Esophagus muscularis mucosa (tissue), 4 donors: Measurements from ENCODE around the gene SLC39A7. TPM values are rescaled to one million over a fixed set of nuclear protein-coding genes. Genes with fewer than 3 reads are reported as not detected.

Experiments used
- DNase-seq: peaks from one replicate; pipeline ENCODE4 v3.0.0-alpha.2; 2017; ENCODE audit errors: extremely low spot score
- H3K27ac ChIP-seq, 4 donors: fragments of 200-600 bp; sonication (generic); replicated peaks in 1 of 4; 1 replicate in 3 of 4; 2 replicates in 1 of 4; pipeline ENCODE4 v1.5.1; 2016 to 2019; ENCODE audit warnings: mild to moderate bottlenecking in 1 of 4
- H3K27me3 ChIP-seq, 4 donors: fragments of 200-600 bp; sonication (generic); one replicate each; pipeline versions ENCODE4 v1.5.1 to v1.6.0; 2016 to 2019
- H3K36me3 ChIP-seq, 4 donors: fragments of 200-600 bp; sonication (generic); one replicate each; pipeline ENCODE4 v1.5.1; 2016 to 2019
- H3K4me1 ChIP-seq, 4 donors: fragments of 200-600 bp; sonication (generic); one replicate each; pipeline ENCODE4 v1.5.1; 2016 to 2019
- H3K4me3 ChIP-seq, 4 donors: fragments of 200-600 bp; sonication (generic); 1 replicate in 2 of 4; 2 replicates in 2 of 4; pipeline ENCODE4 v1.5.1; 2016 to 2019; ENCODE audit warnings: mild to moderate bottlenecking in 4 of 4, moderate library complexity in 1 of 4
- H3K9me3 ChIP-seq, 4 donors: fragments of 200-600 bp; sonication (generic); 1 replicate in 3 of 4; 2 replicates in 1 of 4; pipeline ENCODE4 v1.5.1; 2016 to 2019
- CTCF ChIP-seq, 3 experiments: fragments of 200-600 bp in 2 of 3; fragments of 450-650 bp in 1 of 3; sonication (generic) in 2 of 3; IDR thresholded peaks; one replicate each; pipeline ENCODE4 v1.5.1; 2017 to 2019; ENCODE audit warnings: antibody characterized with exemption in 3 of 3, mild to moderate bottlenecking in 2 of 3, moderate library complexity in 1 of 3
- EP300 ChIP-seq: sonication (generic); formaldehyde crosslinking; IDR thresholded peaks from one replicate; pipeline ENCODE4 v1.6.1; 2017; ENCODE audit warnings: antibody characterized with exemption
- POLR2A ChIP-seq: fragments of 450-650 bp; IDR thresholded peaks from one replicate; pipeline ENCODE4 v1.6.1; 2017; ENCODE audit warnings: antibody characterized with exemption, moderate library complexity, mild to moderate bottlenecking, low read depth
- POLR2AphosphoS5 ChIP-seq, 2 donors: sonication (generic); formaldehyde crosslinking; IDR thresholded peaks; one replicate each; pipeline ENCODE4 v1.6.1; 2017; ENCODE audit warnings: antibody characterized with exemption in 2 of 2
- WGBS: methylation state at CpG from one replicate; pipeline ENCODE4 v1.1.5; 2018; 5-methylcytosine and 5-hydroxymethylcytosine counted together
- intact Hi-C: fragments of 100-400 bp; cut with DNase I; formaldehyde crosslinking; loops from one replicate; pipeline ENCODE4 v1.15.1; 2023
- total RNA-seq, 4 donors: library from RNA; depleted of rRNA; stranded (reverse); fragments of >200 nt; gene quantifications; one replicate each; pipeline versions ENCODE4 v1.1.0 to v1.2.1, GENCODE V29; 2016

Gene SLC39A7
- total RNA-seq, 4 donors from 2014 or later: 43.6 to 80.1 (median 62.3) TPM

DNA sequence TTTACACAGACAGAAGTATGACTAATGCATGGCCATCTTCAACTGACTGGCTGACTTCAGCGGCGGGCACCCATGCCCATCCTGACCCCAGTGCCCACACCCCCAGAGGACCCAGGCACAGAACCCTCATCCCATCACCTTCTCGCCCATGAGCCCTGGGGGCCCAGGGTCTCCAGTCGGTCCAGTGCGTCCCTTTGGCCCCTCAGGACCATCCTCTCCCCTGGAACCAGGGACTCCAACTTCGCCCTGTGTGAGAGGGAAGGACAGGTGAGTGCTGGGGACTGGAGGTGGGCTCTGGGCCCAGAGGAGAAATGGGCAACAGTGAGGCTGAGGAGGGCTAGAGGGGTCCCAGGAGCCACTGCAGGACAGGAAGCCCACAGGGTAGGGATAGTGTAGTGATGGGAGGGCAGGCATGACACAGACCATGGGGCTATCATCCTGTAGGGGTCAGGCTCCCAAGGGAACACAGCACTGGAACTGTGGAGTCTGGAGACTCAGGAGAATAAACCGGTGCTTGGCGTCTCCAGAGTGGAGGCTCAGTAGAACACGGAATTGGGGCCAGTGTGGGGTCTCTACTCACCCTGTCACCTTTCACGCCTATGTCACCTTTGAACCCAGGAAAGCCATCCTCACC lies 25.1 kb upstream of the SLC39A7 start:
- DNase-seq: no peak
- H3K27me3 ChIP-seq: no peaks in the 10 kb centered on the region
- intact Hi-C loops: no loop called here
- no peak overlapping the region for H3K4me3 ChIP-seq
- H3K4me1 ChIP-seq: no peaks in the 10 kb centered on the region
- WGBS: 74% methylated on average over 10 of the region's 10 CpGs
- no peaks in the 10 kb centered on the region for H3K36me3 ChIP-seq
- H3K9me3 ChIP-seq: no peaks in the 10 kb centered on the region
- no peak overlapping the region for H3K27ac ChIP-seq
- TF ChIP-seq POLR2AphosphoS5 (IDR thresholded peaks at IDR 0.05) (no peak), POLR2A (no peak), CTCF (IDR thresholded peaks at IDR 0.05) (no peak), EP300 (no peak)

GRCh38 chr6:33176906-33177305 lies 23.8 kb upstream of the SLC39A7 start:
- intact Hi-C loops: no loop called here

DNA sequence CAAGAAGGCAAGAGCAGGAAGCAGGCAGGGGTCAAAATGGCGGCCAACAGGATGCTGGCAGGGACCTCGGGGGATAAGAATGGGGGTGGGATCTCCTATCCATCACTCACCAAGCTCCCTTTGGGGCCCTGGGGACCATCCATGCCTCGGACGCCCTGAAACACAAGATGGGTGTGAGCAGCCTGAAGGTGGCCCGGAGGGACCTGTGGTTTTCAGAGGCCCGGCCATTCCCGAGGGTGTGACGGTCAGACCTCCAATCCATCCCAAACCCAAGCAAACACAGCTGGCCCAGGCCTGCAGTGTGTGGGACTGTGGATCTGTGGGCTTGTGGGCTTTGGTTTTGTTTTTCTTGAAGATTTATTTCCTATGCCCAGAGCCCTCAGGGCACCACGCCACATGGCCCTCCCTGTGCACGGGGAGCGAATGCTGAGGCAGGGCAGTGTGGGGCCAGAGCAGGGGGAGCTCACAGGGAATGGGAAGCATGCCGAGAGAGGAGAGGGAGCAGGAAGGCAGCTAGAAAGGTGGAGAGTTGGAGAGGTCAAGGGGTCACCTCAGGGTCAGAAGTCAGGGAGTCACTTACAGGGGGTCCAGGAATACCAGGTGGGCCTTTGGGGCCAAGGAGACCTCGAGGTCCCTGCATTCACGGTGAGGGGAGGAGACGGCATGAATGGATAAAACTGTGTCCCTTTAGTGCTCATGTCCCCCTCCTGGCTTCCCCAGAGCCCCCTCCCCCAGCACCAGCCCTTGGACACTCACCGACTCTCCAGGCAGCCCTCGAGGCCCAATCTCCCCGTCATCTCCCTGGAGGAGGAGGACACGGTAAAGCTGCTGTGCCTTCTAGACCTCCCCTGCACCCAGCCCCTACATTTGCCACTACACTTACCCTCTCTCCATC lies 22.9 kb upstream of the SLC39A7 start:
- H3K4me1 ChIP-seq: no peaks in the 10 kb centered on the region
- intact Hi-C loops: no loop called here
- TF ChIP-seq CTCF (IDR thresholded peaks at IDR 0.05) (no peak), POLR2A (no peak), POLR2AphosphoS5 (IDR thresholded peaks at IDR 0.05) (no peak), EP300 (no peak)
- DNase-seq: no peak
- H3K36me3 ChIP-seq: no peaks in the 10 kb centered on the region
- WGBS: 79% methylated on average over 19 of the region's 19 CpGs
- H3K4me3 ChIP-seq: no peak overlapping the region
- no peaks in the 10 kb centered on the region for H3K27me3 ChIP-seq
- H3K27ac ChIP-seq: no peak overlapping the region
- H3K9me3 ChIP-seq: no peaks in the 10 kb centered on the region

More at GRCh38 chr6:33176906-33177305, 23.8 kb upstream of the SLC39A7 start:
- H3K27ac ChIP-seq: no peak overlapping the region
- no peak for DNase-seq
- H3K4me1 ChIP-seq: no peaks in the 10 kb centered on the region
- 90% methylated on average over 7 of the region's 7 CpGs for WGBS
- no peak overlapping the region for H3K4me3 ChIP-seq
- H3K9me3 ChIP-seq: no peaks in the 10 kb centered on the region
- no peaks in the 10 kb centered on the region for H3K36me3 ChIP-seq
- H3K27me3 ChIP-seq: no peaks in the 10 kb centered on the region
- TF ChIP-seq CTCF (IDR thresholded peaks at IDR 0.05) (no peak), POLR2AphosphoS5 (IDR thresholded peaks at IDR 0.05) (no peak), POLR2A (no peak), EP300 (no peak)

DNA sequence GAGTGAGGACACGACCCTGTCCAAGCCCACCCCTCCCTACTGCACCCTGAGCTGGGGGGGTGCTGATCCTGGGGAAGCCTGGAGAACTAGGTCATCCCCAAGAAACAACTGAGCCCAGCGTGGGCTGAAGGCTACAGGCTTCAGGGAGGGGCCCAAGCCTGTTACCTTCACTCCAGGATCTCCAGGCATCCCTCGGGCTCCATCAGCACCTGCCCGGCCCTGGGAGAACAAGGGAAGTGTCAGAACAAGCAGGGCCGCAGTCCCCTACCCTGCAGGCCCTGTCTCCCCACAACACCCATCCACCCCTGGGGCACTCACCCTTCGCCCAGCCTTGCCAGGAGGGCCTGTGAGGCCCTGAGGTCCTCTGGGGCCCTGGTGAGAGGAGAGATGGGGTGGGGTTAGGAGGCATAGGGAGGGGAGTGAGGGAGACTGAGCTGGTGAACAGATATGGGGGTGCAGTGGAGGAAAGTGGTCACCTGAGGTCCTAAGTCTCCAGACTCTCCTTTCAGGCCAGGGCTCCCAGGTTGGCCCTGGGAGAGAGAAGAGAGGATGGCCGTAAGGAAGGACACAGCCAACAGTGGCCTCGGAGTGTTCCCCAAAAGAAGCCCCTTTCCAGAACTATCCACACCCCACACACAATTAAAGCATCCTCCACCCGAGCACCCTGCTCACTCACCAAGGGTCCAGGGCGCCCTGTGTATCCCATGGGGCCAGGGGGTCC lies 21.8 kb upstream of the SLC39A7 start:
- TF ChIP-seq POLR2A (no peak), EP300 (no peak), CTCF (IDR thresholded peaks at IDR 0.05) (no peak), POLR2AphosphoS5 (IDR thresholded peaks at IDR 0.05) (no peak)
- Histone ChIP-seq H3K4me3 (no peak overlapping the region), H3K36me3 (no peaks in the 10 kb centered on the region), H3K27ac (no peak overlapping the region), H3K4me1 (no peaks in the 10 kb centered on the region), H3K9me3 (no peaks in the 10 kb centered on the region), H3K27me3 (no peaks in the 10 kb centered on the region)
- no peak for DNase-seq
- WGBS: 84% methylated on average over 7 of the region's 10 CpGs
- intact Hi-C loops: no loop called here
